Peyer's patch (tissue), 4 donors: Measurements from ENCODE around the gene FXYD3. TPM values are rescaled to one million over a fixed set of nuclear protein-coding genes. Genes with fewer than 3 reads are reported as not detected.

Experiments
- DNase-seq, 3 donors: peaks; one replicate each; pipeline ENCODE4 v3.0.0-alpha.2; 2017 to 2019
- H3K27ac ChIP-seq, 4 donors: fragments of 200-600 bp; sonication (generic); one replicate each; pipeline ENCODE4 v1.5.1; 2016 to 2019
- H3K27me3 ChIP-seq, 2 donors: fragments of 200-600 bp; sonication (generic); one replicate each; pipeline ENCODE4 v1.5.1; 2019
- H3K36me3 ChIP-seq, 3 donors: fragments of 200-600 bp; sonication (generic); one replicate each; pipeline ENCODE4 v1.5.1; 2016 to 2019
- H3K4me1 ChIP-seq, 4 donors: fragments of 200-600 bp; sonication (generic); one replicate each; pipeline ENCODE4 v1.5.1; 2016 to 2019
- H3K4me3 ChIP-seq, 4 donors: fragments of 200-600 bp; sonication (generic); 1 replicate in 3 of 4; 2 replicates in 1 of 4; pipeline ENCODE4 v1.5.1; 2016 to 2019; ENCODE audit warnings: mild to moderate bottlenecking in 1 of 4
- H3K9me3 ChIP-seq, 4 donors: fragments of 200-600 bp; sonication (generic); one replicate each; pipeline ENCODE4 v1.5.1; 2016 to 2019; ENCODE audit warnings: mild to moderate bottlenecking in 1 of 4
- CTCF ChIP-seq, 6 experiments: fragments of 450-650 bp in 4 of 6; fragments of 200-600 bp in 2 of 6; sonication (generic) in 1 of 6; IDR thresholded peaks; one replicate each; pipeline ENCODE4 v1.5.1; 2017 to 2019; ENCODE audit warnings: antibody characterized with exemption in 6 of 6, mild to moderate bottlenecking in 3 of 6, moderate library complexity in 1 of 6
- POLR2A ChIP-seq, 2 donors: fragments of 450-650 bp; IDR thresholded peaks; one replicate each; pipeline ENCODE4 v1.5.1; 2017; ENCODE audit warnings: antibody characterized with exemption in 2 of 2, mild to moderate bottlenecking in 2 of 2, moderate library complexity in 2 of 2
- total RNA-seq, 4 donors: library from RNA; depleted of rRNA; stranded (reverse); fragments of >200 nt; gene quantifications; one replicate each; pipeline ENCODE4 v1.1.0, GENCODE V29; 2016

The FXYD3 gene
- total RNA-seq, 4 donors from 2014 or later, result 33.0 to 1,418 (median 1,063) TPM

GRCh38 chr19:35105047-35105410 lies 10.6 kb upstream of the FXYD3 start:
- no peak for TF ChIP-seq CTCF (IDR thresholded peaks at IDR 0.05)
- TF ChIP-seq POLR2A (IDR thresholded peaks at IDR 0.05), result no peak
- H3K36me3 ChIP-seq, result no peaks in the 10 kb centered on the region
- DNase-seq, result no peak
- no peak overlapping the region for H3K4me3 ChIP-seq
- no peaks in the 10 kb centered on the region for H3K27me3 ChIP-seq
- H3K4me1 ChIP-seq, result peaks cover 0 to 9% (median 0%) of the 10 kb centered on the region in 4 donors
- no peaks in the 10 kb centered on the region for H3K9me3 ChIP-seq
- no peak overlapping the region for H3K27ac ChIP-seq

DNA sequence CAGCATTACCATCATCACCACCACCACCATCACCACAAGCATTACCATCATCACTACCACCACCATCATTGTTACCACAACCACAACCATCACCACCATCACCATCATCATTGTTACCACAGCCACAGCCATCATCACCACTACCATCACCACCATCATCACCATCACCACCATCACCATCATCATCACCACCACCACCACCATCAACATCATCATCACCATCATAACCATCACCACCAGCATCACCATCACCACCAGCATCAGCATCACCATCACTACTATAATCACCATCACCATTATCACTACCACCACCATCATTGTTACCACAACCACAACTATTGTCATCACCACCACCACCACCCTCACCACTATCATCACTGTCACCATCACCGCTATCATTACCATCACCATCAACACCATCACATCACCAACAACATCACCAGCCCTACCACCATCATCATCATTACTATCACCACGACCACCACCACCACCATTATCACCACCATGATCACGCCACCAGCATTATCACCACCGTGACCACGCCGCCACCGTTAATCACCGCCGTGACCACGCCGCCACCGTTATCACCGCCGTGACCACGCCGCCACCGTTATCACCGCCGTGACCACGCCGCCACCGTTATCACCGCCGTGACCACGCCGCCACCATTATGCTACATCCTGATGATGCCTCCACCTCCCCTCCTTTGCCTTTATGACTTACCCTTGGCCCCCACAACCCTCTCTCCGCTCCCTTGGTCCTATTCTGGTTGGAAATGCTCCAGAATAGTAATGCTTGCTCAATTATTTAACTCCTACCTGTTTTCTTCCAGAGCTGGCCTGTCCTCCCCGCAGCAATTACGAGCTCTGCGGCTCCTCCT lies 10.0 kb upstream of the FXYD3 start:
- Histone ChIP-seq H3K4me1 (peaks cover 0 to 9% (median 0%) of the 10 kb centered on the region in 4 donors), H3K36me3 (no peaks in the 10 kb centered on the region), H3K27ac (no peak overlapping the region), H3K9me3 (no peaks in the 10 kb centered on the region), H3K27me3 (no peaks in the 10 kb centered on the region), H3K4me3 (no peak overlapping the region)
- no peak for DNase-seq
- TF ChIP-seq CTCF (IDR thresholded peaks at IDR 0.05) (no peak), POLR2A (IDR thresholded peaks at IDR 0.05) (no peak)

DNA sequence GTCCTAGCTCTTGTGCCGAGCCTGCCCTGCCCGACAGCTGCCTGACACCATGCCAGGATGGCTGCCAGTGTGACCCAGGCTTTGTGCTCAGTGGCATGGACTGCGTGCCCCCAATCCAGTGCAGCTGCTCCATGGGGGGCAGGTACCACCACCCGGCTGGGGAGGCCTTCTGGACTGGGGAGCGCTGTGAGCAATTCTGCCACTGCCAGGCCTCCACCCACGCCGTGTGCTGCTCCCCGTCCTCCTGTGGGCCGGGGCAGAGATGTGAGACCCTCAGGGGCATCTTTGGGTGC lies 9.4 kb upstream of the FXYD3 start:
- Histone ChIP-seq H3K27ac (no peak overlapping the region), H3K36me3 (no peaks in the 10 kb centered on the region), H3K4me1 (peaks cover 0 to 9% (median 0%) of the 10 kb centered on the region in 4 donors), H3K9me3 (no peaks in the 10 kb centered on the region), H3K27me3 (no peaks in the 10 kb centered on the region), H3K4me3 (no peak overlapping the region)
- DNase-seq, result no peak
- no peak for TF ChIP-seq CTCF (IDR thresholded peaks at IDR 0.05)
- no peak for TF ChIP-seq POLR2A (IDR thresholded peaks at IDR 0.05)

DNA sequence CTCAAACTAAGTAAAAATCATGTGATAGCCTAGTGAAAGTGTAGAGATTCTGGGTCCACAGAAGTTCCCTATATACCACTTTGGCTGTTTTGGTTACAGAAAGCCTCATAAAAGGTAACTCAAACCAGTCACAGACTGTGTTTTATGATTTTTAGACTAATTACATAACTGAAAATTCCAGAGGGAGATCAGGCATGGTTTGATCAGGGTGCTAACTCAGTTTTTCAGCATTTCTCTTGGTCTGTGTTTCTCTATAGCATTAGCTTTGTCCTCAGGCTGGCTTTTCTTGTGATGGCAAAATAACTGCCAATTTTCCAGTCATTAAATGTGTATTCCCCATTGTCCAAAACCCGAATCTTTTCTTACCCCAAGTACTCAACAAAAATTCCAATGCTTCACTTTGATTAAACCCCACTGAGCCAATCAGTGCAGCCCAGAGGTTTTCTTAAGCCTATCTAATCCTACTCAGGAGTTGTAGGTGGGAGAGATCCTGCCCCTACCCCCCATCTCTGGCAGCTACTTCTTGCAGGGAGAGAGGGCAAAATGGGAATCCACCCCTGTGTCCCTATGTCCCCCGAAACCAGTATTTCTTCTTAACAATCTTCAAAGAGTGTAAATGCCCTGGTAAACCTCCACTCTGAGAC lies 8.6 kb upstream of the FXYD3 start:
- Histone ChIP-seq H3K4me3 (no peak overlapping the region), H3K27ac (peak overlapping the region in 1 of 4 donors; percentile 13), H3K9me3 (no peaks in the 10 kb centered on the region)

GRCh38 chr19:35107545-35107944 lies 8.1 kb upstream of the FXYD3 start:
- TF ChIP-seq POLR2A (IDR thresholded peaks at IDR 0.05) (no peak), CTCF (IDR thresholded peaks at IDR 0.05) (no peak)
- peak in 1 of 3 donors; percentile 73 for DNase-seq
- Histone ChIP-seq H3K27ac (no peak overlapping the region), H3K4me1 (peaks cover 0 to 9% (median 0%) of the 10 kb centered on the region in 4 donors), H3K27me3 (no peaks in the 10 kb centered on the region), H3K9me3 (no peaks in the 10 kb centered on the region), H3K36me3 (no peaks in the 10 kb centered on the region), H3K4me3 (no peak overlapping the region)

More for the DNA sequence above, 8.6 kb upstream of the FXYD3 start:
- no peaks in the 10 kb centered on the region for H3K27me3 ChIP-seq
- no peak for DNase-seq
- TF ChIP-seq CTCF (IDR thresholded peaks at IDR 0.05), result no peak
- TF ChIP-seq POLR2A (IDR thresholded peaks at IDR 0.05), result no peak
- H3K36me3 ChIP-seq, result no peaks in the 10 kb centered on the region
- peaks cover 0 to 9% (median 0%) of the 10 kb centered on the region in 4 donors for H3K4me1 ChIP-seq
